Stimulated activated CD4-positive, alpha-beta T cell treated with anti-CD3 and anti-CD28 coated beads, Interleukin-1b, Interleukin-23, amount 100 ng/mL, for 48 hours (primary cell): ENCODE results near the gene EPS8L3.
A peak's percentile ranks its signal among the peaks of the same experiment; 100 is the strongest.
"Not testable (repeated sequence)": the region's sequence is repeated elsewhere in the genome, so short reads cannot be mapped to it uniquely, and the experiment has no call there.

Experiments
- DNase-seq: peaks from one replicate; pipeline ENCODE4 v3.0.0-alpha.2; 2020

EPS8L3 gene

GRCh38 chr1:109763646-109764415 is at the start of gene EPS8L3:
Gene EPS8L3 (minus strand): TSS chr1:109763923. CDS start chr1:109761749, 2,174 bp downstream.
- DNase-seq: no peak

GRCh38 chr1:109812691-109813393 is 49.1 kb upstream of the EPS8L3 start:
- no peak for DNase-seq

- no peak for DNase-seq
Measured at GRCh38 chr1:109808703-109809102, 45.0 kb upstream of the EPS8L3 start.

DNA sequence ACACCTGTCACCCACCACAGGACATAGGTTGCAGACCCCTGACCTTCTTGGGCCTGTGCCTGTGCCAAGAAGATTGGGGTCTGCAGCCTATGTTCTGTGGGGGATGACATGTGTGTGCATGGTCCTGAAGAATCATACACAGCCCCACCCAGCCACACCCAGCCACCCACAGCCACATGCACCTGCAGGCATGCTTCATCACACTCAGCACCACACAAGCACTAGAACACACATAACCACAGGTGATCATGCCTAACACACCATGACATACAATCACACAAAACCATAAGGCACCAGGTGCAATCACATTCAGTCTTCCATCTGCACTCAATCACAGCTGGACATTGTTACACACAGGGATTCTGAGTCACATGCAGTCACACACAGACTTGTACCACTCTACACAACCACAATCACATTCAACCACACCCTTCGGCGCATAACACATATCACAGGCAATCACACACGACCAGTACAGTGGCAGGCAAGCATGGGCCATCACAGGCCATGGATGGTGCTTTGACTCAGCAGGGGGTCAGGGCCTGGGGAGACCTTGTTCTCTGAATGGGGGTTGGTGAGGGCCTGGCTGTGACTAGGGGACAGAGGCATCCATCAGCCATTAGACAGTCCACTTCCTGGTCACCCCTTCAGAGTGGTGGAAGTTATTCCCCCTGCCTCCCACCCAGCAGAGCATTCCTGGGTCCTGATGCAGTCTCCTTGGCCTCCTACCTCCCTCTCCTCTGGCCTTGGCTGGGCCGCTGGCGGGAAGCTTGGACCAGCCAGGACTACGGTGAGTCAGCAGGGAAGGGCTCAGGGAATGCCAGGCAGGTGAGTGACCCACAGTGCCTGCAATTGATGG is 44.3 kb upstream of the EPS8L3 start:
- no peak for DNase-seq

DNA sequence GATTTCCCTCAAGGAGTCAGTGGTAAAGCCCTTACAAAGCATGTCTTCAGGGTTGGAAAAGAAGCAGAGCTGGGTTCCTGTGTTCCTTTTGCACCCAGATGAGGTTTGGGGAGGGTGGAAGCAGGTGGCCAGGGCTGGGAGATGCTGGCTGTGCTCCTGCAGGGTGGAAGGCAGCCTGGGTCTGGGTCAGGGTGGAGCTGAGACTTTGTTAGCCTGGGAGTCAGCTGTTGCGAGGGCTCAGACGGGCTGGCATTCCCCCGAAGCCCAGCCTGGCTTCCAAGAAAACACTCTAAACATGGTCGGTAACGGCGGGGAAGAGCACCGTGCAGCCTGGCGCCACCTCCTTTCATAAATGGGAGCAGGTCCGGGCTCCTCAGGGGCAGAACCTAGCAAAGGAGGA is 43.7 kb upstream of the EPS8L3 start:
- DNase-seq: no peak

- DNase-seq: no peak
Measured at GRCh38 chr1:109806733-109807400, 43.1 kb upstream of the EPS8L3 start.

DNA sequence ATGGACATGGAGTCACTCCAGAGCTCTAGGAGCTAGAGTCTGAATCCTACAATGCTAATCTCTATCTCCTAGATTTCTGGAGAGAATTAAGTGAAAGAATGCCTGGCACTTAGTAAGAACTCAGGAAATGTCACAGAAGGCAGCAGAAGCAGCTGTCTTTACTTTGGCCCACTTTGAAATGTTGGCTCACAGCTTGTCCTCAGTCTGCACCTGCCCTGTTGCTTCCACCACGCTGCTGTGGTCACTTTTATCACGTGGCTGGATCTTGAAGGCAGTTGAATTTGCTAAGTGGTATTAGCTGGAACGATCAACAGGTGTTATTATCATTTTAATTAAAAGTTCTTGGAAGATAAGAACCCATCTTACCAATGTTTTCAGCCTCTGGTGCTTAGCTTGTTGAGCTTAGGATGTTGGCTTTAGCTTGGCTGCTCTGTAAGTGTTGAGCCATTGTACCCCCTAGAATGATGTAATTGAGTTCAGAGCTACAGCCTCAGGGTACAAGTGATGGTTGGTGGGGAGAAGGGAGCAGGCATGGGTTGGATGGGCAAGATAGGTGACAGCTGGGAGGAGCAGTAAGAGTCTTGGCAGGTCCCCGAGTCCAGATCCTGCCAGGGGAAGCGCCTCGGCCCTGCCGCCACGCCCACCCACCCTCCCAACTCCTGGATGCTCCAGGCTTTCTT is 41.9 kb upstream of the EPS8L3 start:
- DNase-seq: no peak

GRCh38 chr1:109804660-109805059 is 40.9 kb upstream of the EPS8L3 start:
- DNase-seq: no peak

DNA sequence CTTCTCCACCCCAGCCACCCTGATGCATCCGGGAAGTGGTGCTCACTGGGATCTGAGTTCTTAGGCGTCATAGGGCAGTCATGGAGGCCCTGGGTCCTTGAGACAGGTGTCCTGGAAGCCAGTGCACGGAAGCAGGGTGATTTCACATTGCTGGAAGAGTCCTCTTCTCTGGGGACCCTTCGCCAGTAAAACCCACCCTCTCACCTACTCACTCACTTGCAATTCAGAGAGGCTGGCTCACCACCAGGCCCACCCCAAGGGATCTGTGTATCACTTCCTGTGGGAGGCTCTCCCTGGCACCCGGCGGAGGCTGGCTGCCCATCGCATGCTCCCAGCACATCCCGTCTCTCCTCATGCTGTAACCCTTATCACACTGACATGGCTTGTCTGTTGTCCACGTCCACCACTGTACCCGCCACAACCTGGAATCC is 40.2 kb upstream of the EPS8L3 start:
- DNase-seq: no peak

- no peak for DNase-seq
Measured at GRCh38 chr1:109802901-109803561, 39.3 kb upstream of the EPS8L3 start.

GRCh38 chr1:109802136-109802900 is 38.6 kb upstream of the EPS8L3 start:
- DNase-seq: peak; percentile 62

- DNase-seq: no peak
Measured at GRCh38 chr1:109801791-109802135, 38.0 kb upstream of the EPS8L3 start.

DNA sequence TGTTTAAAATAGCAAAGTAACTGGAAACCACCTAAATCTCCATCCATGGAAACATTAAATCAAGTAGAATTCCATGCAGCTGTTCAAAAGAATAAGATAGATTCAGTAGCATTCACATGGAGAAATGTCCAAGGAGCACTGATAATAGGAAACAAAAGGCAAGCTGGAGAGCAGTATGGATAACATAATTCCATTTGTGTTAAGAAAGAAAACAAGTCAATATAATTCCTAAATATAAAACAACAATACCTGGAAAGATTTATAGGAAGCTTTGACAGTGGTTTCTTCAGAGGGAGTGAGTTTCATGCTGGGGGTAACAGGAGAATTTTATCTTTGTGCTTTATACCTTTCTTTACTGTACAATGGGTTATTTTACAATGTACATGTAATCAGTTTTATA is 36.6 kb upstream of the EPS8L3 start:
- no peak for DNase-seq

DNA sequence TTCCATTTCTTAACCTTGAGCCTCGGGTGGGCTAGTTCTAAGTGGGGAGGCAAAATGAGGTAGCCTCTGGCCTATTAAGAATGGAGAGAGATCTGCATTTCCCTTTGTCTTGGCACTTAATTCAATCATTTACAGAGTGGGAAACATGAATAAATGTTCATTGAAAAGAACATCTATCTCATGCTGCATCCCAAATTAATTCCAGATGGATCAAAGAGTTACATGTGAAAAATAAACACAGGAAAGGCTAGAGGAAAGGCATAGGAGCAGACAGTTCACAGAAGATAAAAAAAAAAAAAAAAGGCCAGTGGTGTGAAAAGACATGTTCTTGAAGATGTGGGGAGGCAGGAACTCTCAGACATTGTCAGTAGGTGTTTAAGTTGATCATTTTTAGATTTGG is 35.7 kb upstream of the EPS8L3 start:
- no peak for DNase-seq

GRCh38 chr1:109797303-109797595 is 33.5 kb upstream of the EPS8L3 start:
- DNase-seq: not testable (repeated sequence)

DNA sequence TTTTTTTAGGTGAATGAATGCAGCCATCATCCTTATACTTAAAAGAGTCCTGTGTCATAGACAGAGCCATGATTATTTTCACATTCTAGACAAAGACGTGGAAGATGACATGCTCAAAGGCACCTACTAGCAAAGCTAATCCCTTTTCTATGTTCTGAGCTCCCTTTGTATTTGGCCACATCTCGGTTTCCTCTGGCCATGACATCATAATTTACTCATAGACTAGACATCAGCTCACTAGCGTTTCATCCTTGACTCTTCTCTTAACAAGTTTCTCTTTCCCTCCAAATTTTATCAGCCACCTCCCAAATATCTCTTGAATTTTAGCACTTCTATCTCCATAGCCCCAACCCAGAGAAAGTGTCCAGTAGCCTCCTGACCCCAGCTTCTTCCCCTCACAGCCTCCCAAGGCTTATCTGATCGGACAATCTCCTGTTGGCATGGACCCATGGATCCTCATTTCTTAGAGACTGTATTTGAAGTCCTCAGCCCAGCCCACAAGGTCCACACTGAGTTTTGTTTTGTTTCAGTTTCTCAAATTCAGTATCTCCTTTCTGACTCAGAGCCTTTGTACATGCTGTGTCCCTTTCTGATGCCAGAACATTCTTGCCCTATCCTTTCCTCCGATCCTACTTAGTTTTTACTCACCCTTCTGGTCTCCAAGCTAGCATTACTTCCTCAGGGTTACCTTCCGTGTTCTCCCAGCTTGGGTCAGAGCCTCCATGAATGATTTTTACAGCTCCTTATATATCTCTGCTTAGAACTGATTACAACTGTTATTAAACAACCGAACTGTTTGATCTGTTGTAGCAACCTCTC is 33.0 kb upstream of the EPS8L3 start:
- DNase-seq: no peak

- DNase-seq: no peak
Measured at GRCh38 chr1:109794319-109795132, 30.8 kb upstream of the EPS8L3 start.

GRCh38 chr1:109793486-109794318 is 30.0 kb upstream of the EPS8L3 start:
- DNase-seq: peak; percentile 45
